HepG2 (cell line): ENCODE measurements around the gene TFPI. TPM values are rescaled to one million over a fixed set of nuclear protein-coding genes. Genes with fewer than 3 reads are reported as not detected.

Source experiments
- CHD2 ChIP-seq: IDR thresholded peaks from 2 replicates; pipeline ENCODE4 v1.6.1; 2011; ENCODE audit warnings: low read depth, low read length, improper control_type of control experiment
- E2F2 ChIP-seq: sonication (generic); formaldehyde crosslinking; IDR thresholded peaks from 2 replicates; pipeline ENCODE4 v1.4.0; 2020; ENCODE audit warnings: missing genetic modification reagents, borderline replicate concordance
- FOXJ3 ChIP-seq: sonication (generic); formaldehyde crosslinking; IDR thresholded peaks from 2 replicates; pipeline ENCODE4 v1.4.0; 2020; ENCODE audit warnings: missing genetic modification reagents, mild to moderate bottlenecking, borderline replicate concordance
- GABPB1 ChIP-seq: IDR thresholded peaks from 2 replicates; pipeline ENCODE4 v1.6.1; 2016; ENCODE audit warnings: mild to moderate bottlenecking, missing genetic modification reagents, moderate library complexity, missing compliant biosample characterization
- HOXA5 ChIP-seq: sonication (generic); formaldehyde crosslinking; IDR thresholded peaks from 2 replicates; pipeline ENCODE4 v1.4.0; 2020; ENCODE audit warnings: missing genetic modification reagents
- IKZF5 ChIP-seq: IDR thresholded peaks from 2 replicates; pipeline ENCODE4 v1.6.1; 2018; ENCODE audit warnings: missing genetic modification reagents, mild to moderate bottlenecking, missing compliant biosample characterization
- MBD4 ChIP-seq: IDR thresholded peaks from 2 replicates; pipeline ENCODE4 v1.6.1; 2012; ENCODE audit warnings: low read length, inconsistent platforms, borderline replicate concordance
- MTERF4 ChIP-seq: sonication (generic); formaldehyde crosslinking; IDR thresholded peaks from 2 replicates; pipeline ENCODE4 v1.8.0; 2023; ENCODE audit warnings: mild to moderate bottlenecking, missing genetic modification reagents
- NBN ChIP-seq: fragments of 450-650 bp; conservative IDR thresholded peaks from 2 replicates; pipeline ENCODE4 v1.6.1; 2017
- PAX8 ChIP-seq: sonication (generic); formaldehyde crosslinking; IDR thresholded peaks from 2 replicates; pipeline ENCODE4 v1.8.0; 2022; ENCODE audit warnings: mild to moderate bottlenecking, missing genetic modification reagents, borderline replicate concordance
- PHF5A ChIP-seq: IDR thresholded peaks from one replicate; pipeline ENCODE4 v1.6.1; 2018; ENCODE audit warnings: low read depth, missing genetic modification reagents; ENCODE audit not compliant: unreplicated experiment
- POLR2A ChIP-seq, 2 experiments: IDR thresholded peaks; 2 replicates each; pipeline ENCODE4 v1.6.1; 2011; ENCODE audit warnings: low read depth in 2 of 2, low read length in 2 of 2, mild to moderate bottlenecking in 1 of 2, moderate library complexity in 1 of 2; ENCODE audit not compliant: insufficient read depth in 1 of 2
- SATB2 ChIP-seq: sonication (generic); formaldehyde crosslinking; IDR thresholded peaks from 2 replicates; pipeline ENCODE4 v1.5.0; 2020; ENCODE audit warnings: missing genetic modification reagents
- SKIL ChIP-seq: sonication (generic); formaldehyde crosslinking; IDR thresholded peaks from 2 replicates; pipeline ENCODE4 v1.8.0; 2022; ENCODE audit warnings: missing genetic modification reagents, mild to moderate bottlenecking, moderate library complexity, borderline replicate concordance
- SMC3 ChIP-seq: IDR thresholded peaks from 2 replicates; pipeline ENCODE4 v1.6.1; 2011; ENCODE audit warnings: low read length, improper control_type of control experiment
- SRY ChIP-seq: sonication (generic); formaldehyde crosslinking; IDR thresholded peaks from 2 replicates; pipeline ENCODE4 v1.8.0; 2022; ENCODE audit warnings: mild to moderate bottlenecking, missing genetic modification reagents
- YEATS2 ChIP-seq: sonication (generic); formaldehyde crosslinking; IDR thresholded peaks from 2 replicates; pipeline ENCODE4 v1.4.0; 2020; ENCODE audit warnings: missing genetic modification reagents, borderline replicate concordance
- ZGPAT ChIP-seq: IDR thresholded peaks from 2 replicates; pipeline ENCODE4 v1.6.1; 2016; ENCODE audit warnings: mild to moderate bottlenecking
- ZMAT5 ChIP-seq: sonication (generic); formaldehyde crosslinking; IDR thresholded peaks from 2 replicates; pipeline ENCODE4 v1.5.0; 2020; ENCODE audit warnings: mild to moderate bottlenecking, low read depth, missing genetic modification reagents, borderline replicate concordance
- ZNF563 ChIP-seq: sonication (generic); formaldehyde crosslinking; IDR thresholded peaks from 2 replicates; pipeline ENCODE4 v1.8.0; 2022; ENCODE audit warnings: mild to moderate bottlenecking, moderate library complexity, missing genetic modification reagents
- ZNF883 ChIP-seq: sonication (generic); formaldehyde crosslinking; IDR thresholded peaks from 2 replicates; pipeline ENCODE4 v1.5.1; 2020; ENCODE audit warnings: mild to moderate bottlenecking, missing genetic modification reagents; ENCODE audit errors: not compliant biosample characterization
- ZSCAN20 ChIP-seq: sonication (generic); formaldehyde crosslinking; IDR thresholded peaks from 2 replicates; pipeline ENCODE4 v1.4.0; 2020; ENCODE audit warnings: missing genetic modification reagents, mild to moderate bottlenecking, borderline replicate concordance
- polyA plus RNA-seq, 8 experiments: library from polyadenylated mRNA; depleted of rRNA in 3 of 8; stranded (reverse) in 7 of 8; unstranded in 1 of 8; fragments of >200 nt; fragmentation: Illumina TruSeq in 4 of 8; extraction: Trizol in 4 of 8; gene quantifications; 2 replicates each; pipeline versions ENCODE4 v1.2.1 to v1.2.3, GENCODE V29; 2011 to 2016; ENCODE audit warnings: low read depth in 4 of 8, missing spikeins in 1 of 8, mixed read lengths in 1 of 8; ENCODE audit not compliant: insufficient read depth in 1 of 8
- total RNA-seq, 5 experiments: library from RNA; depleted of rRNA; stranded (reverse); fragments of >200 nt; fragmentation: Illumina TruSeq; extraction: Trizol; gene quantifications; 2 replicates each; pipeline ENCODE4 v1.2.3, GENCODE V29; 2016; ENCODE audit warnings: low read depth in 1 of 5

TFPI gene
- total and polyA plus RNA-seq, 2 of the 13 experiments (the other 11 are each of a cell fraction or from before 2014, with no cell fraction given) = 301 to 436 TPM

- peak; percentile 91 for TF ChIP-seq HOXA5 (CRISPR knock-in tag)
- peak; percentile 66; the same call in 1 of the 2 replicates for TF ChIP-seq YEATS2 (CRISPR knock-in tag)
- TF ChIP-seq ZNF563 = no peak
- no peak for TF ChIP-seq ZMAT5 (CRISPR knock-in tag)
- 0 out of 2 replicates have a peak, but pooled peaks have one; percentile 29 for TF ChIP-seq SATB2 (CRISPR knock-in tag)
- no peak for TF ChIP-seq ZNF883 (CRISPR knock-in tag)
- TF ChIP-seq MTERF4 (CRISPR knock-in tag) = no peak
- TF ChIP-seq GABPB1 (CRISPR knock-in tag) = peak; percentile 52; the same call in 1 of the 2 replicates
- peak; percentile 98 for TF ChIP-seq MBD4
- no peak for TF ChIP-seq SRY (CRISPR knock-in tag)
- TF ChIP-seq PAX8 (CRISPR knock-in tag) = no peak
- peak; percentile 30; the same call in 1 of the 2 replicates for TF ChIP-seq SMC3
- TF ChIP-seq SKIL (CRISPR knock-in tag) = peak; percentile 80
- TF ChIP-seq PHF5A (CRISPR knock-in tag) = no peak
- no peak for TF ChIP-seq NBN
- no peak for TF ChIP-seq CHD2
- TF ChIP-seq ZGPAT (CRISPR knock-in tag) = peak; percentile 99
- peak; percentile 97 for TF ChIP-seq IKZF5 (CRISPR knock-in tag)
- TF ChIP-seq FOXJ3 (CRISPR knock-in tag) = peak; percentile 98; the same call in 1 of the 2 replicates
- 0 out of 4 replicates have a peak, but pooled peaks of 1 of the 2 experiments have one; percentile 20 for TF ChIP-seq POLR2A (IDR thresholded peaks at IDR 0.05; ENCODE audit: insufficient read depth in 1 of 2, low read depth in 2 of 2, low read length in 2 of 2)
- TF ChIP-seq ZSCAN20 = no peak
- no peak for TF ChIP-seq E2F2
These were observed 12.8 kb downstream of the TFPI start (continued) for GRCh38 chr2:187541086-187542085.
